Gastroesophageal sphincter (tissue), 2 donors: ENCODE data around the gene DMTF1.

ENCODE experiments used
- POLR2A ChIP-seq, 2 donors: fragments of 450-650 bp; IDR thresholded peaks; one replicate each; pipeline ENCODE4 v1.6.1; 2017; ENCODE audit warnings: antibody characterized with exemption in 2 of 2, mild to moderate bottlenecking in 2 of 2, moderate library complexity in 1 of 2
- POLR2AphosphoS5 ChIP-seq: sonication (generic); formaldehyde crosslinking; IDR thresholded peaks from one replicate; pipeline ENCODE4 v1.6.1; 2017; ENCODE audit warnings: antibody characterized with exemption

GRCh38 chr7:87199700-87200450, 47.6 kb downstream of the DMTF1 start:
- no peak for TF ChIP-seq POLR2A (IDR thresholded peaks at IDR 0.05)
- TF ChIP-seq POLR2AphosphoS5, result no peak
